HEK293 (cell line): ENCODE data around the gene MNT.
A peak's percentile ranks its signal among the peaks of the same experiment; 100 is the strongest.

Experiments
- CTCF ChIA-PET: fragments of 350-600 bp; formaldehyde crosslinking; extraction: SDS; loops from one replicate; lab custom pipeline; 2021; ENCODE audit warnings: antibody characterized with exemption; lab: Yijun Ruan, JAX
- POLR2A ChIA-PET: fragments of 300-600 bp; formaldehyde crosslinking; extraction: SDS; loops from one replicate; lab custom pipeline; 2020; ENCODE audit warnings: antibody characterized with exemption, inconsistent platforms; lab: Yijun Ruan, JAX
- H3K27ac ChIP-seq: fragments of 200-500 bp; sonication (Bioruptor generic); 2 replicates; pipeline ENCODE4 v1.5.1; 2014; ENCODE audit warnings: low read depth, low read length, control low read depth, inconsistent platforms; ENCODE audit errors: extremely low read depth
- H3K36me3 ChIP-seq, 2 experiments: fragments of 200-500 bp in 1 of 2; sonication (Bioruptor generic) in 1 of 2; 1 replicate in 1 of 2; 2 replicates in 1 of 2; pipeline ENCODE4 v1.5.1; 2014 to 2017; ENCODE audit warnings: inconsistent platforms in 2 of 2, low read length in 2 of 2; ENCODE audit not compliant: control insufficient read depth in 2 of 2, insufficient read depth in 1 of 2
- H3K4me1 ChIP-seq: fragments of 200-500 bp; sonication (Bioruptor generic); 2 replicates; pipeline ENCODE4 v1.5.1; 2014; ENCODE audit warnings: mild to moderate bottlenecking, low read length, inconsistent platforms; ENCODE audit not compliant: control insufficient read depth, insufficient read depth
- H3K4me3 ChIP-seq: 2 replicates; pipeline ENCODE4 v1.5.1; 2011; ENCODE audit warnings: low read depth, mild to moderate bottlenecking, control low read depth, low read length, moderate library complexity
- H3K9me3 ChIP-seq: fragments of 200-500 bp; sonication (Bioruptor generic); 2 replicates; pipeline ENCODE4 v1.5.1; 2014; ENCODE audit warnings: low read depth, low read length, inconsistent platforms; ENCODE audit not compliant: control insufficient read depth, insufficient read depth
- ATF2 ChIP-seq: fragments of 450-650 bp; formaldehyde crosslinking; IDR thresholded peaks from 2 replicates; pipeline ENCODE4 v1.5.1; 2016; ENCODE audit warnings: missing biosample characterization, missing genetic modification characterization, low read depth
- BCL11A ChIP-seq: fragments of 450-650 bp; formaldehyde crosslinking; IDR thresholded peaks from 2 replicates; pipeline ENCODE4 v1.5.1; 2016; ENCODE audit warnings: low read depth, missing biosample characterization, missing genetic modification characterization
- KLF8 ChIP-seq: fragments of 450-650 bp; formaldehyde crosslinking; IDR thresholded peaks from 2 replicates; pipeline ENCODE4 v1.5.1; 2016; ENCODE audit warnings: missing biosample characterization, missing genetic modification characterization
- MZF1 ChIP-seq: fragments of 450-650 bp; formaldehyde crosslinking; IDR thresholded peaks from 2 replicates; pipeline ENCODE4 v1.5.1; 2017; ENCODE audit warnings: missing biosample characterization, missing genetic modification characterization, borderline replicate concordance
- SCRT1 ChIP-seq: fragments of 450-650 bp; formaldehyde crosslinking; IDR thresholded peaks from 2 replicates; pipeline ENCODE4 v1.5.1; 2016; ENCODE audit warnings: missing biosample characterization, missing genetic modification characterization, borderline replicate concordance
- SCRT2 ChIP-seq: fragments of 450-650 bp; formaldehyde crosslinking; IDR thresholded peaks from 2 replicates; pipeline ENCODE4 v1.5.1; 2016; ENCODE audit warnings: missing biosample characterization, missing genetic modification characterization
- ZEB2 ChIP-seq: fragments of 450-650 bp; formaldehyde crosslinking; IDR thresholded peaks from 2 replicates; pipeline ENCODE4 v1.5.1; 2016; ENCODE audit warnings: missing biosample characterization, missing genetic modification characterization
- ZNF341 ChIP-seq: fragments of 450-650 bp; formaldehyde crosslinking; IDR thresholded peaks from 2 replicates; pipeline ENCODE4; 2016; ENCODE audit warnings: low read depth, missing biosample characterization, missing genetic modification characterization
- ZNF366 ChIP-seq: fragments of 450-650 bp; formaldehyde crosslinking; conservative IDR thresholded peaks from 2 replicates; pipeline ENCODE4 v1.5.1; 2016; ENCODE audit warnings: missing biosample characterization, missing genetic modification characterization
- ZNF416 ChIP-seq: fragments of 450-650 bp; formaldehyde crosslinking; IDR thresholded peaks from 2 replicates; pipeline ENCODE4 v1.5.1; 2016; ENCODE audit warnings: missing biosample characterization, missing genetic modification characterization
- ZNF530 ChIP-seq: fragments of 450-650 bp; formaldehyde crosslinking; IDR thresholded peaks from 2 replicates; pipeline ENCODE4 v1.5.1; 2016; ENCODE audit warnings: low read depth, missing biosample characterization, missing genetic modification characterization
- ZNF600 ChIP-seq: fragments of 450-650 bp; formaldehyde crosslinking; IDR thresholded peaks from 2 replicates; pipeline ENCODE4 v1.5.1; 2016; ENCODE audit warnings: missing biosample characterization, missing genetic modification characterization
- ZNF664 ChIP-seq: fragments of 450-650 bp; formaldehyde crosslinking; IDR thresholded peaks from 2 replicates; pipeline ENCODE4 v1.5.1; 2016; ENCODE audit warnings: missing biosample characterization, missing genetic modification characterization
- ZNF76 ChIP-seq: fragments of 450-650 bp; formaldehyde crosslinking; IDR thresholded peaks from 2 replicates; pipeline ENCODE4; 2016; ENCODE audit warnings: low read depth, missing biosample characterization, missing genetic modification characterization, borderline replicate concordance
- ZSCAN30 ChIP-seq: fragments of 450-650 bp; IDR thresholded peaks from 2 replicates; pipeline ENCODE4 v1.5.1; 2018; ENCODE audit warnings: missing biosample characterization, mild to moderate bottlenecking, missing genetic modification characterization, moderate library complexity
- TF ChIP-seq, protein P1 (sequence below): fragments of 450-650 bp; formaldehyde crosslinking; IDR thresholded peaks from 2 replicates; pipeline ENCODE4 v1.5.1; 2017; ENCODE audit warnings: missing biosample characterization, missing genetic modification characterization
- TF ChIP-seq, protein P2 (sequence below): fragments of 450-650 bp; formaldehyde crosslinking; IDR thresholded peaks from 2 replicates; pipeline ENCODE4 v1.5.1; 2016; ENCODE audit warnings: missing biosample characterization, missing genetic modification characterization, borderline replicate concordance
- TF ChIP-seq, protein P3 (sequence below): fragments of 450-650 bp; IDR thresholded peaks from 2 replicates; pipeline ENCODE4 v1.5.1; 2018; ENCODE audit warnings: missing biosample characterization, mild to moderate bottlenecking, missing genetic modification characterization
- TF ChIP-seq, protein P4 (sequence below): fragments of 450-650 bp; formaldehyde crosslinking; IDR thresholded peaks from 2 replicates; pipeline ENCODE4 v1.5.1; 2016; ENCODE audit warnings: missing biosample characterization, missing genetic modification characterization
- TF ChIP-seq, protein P5 (sequence below): fragments of 450-650 bp; formaldehyde crosslinking; IDR thresholded peaks from 2 replicates; pipeline ENCODE4 v1.5.1; 2016; ENCODE audit warnings: missing biosample characterization, missing genetic modification characterization

Gene MNT

DNA sequence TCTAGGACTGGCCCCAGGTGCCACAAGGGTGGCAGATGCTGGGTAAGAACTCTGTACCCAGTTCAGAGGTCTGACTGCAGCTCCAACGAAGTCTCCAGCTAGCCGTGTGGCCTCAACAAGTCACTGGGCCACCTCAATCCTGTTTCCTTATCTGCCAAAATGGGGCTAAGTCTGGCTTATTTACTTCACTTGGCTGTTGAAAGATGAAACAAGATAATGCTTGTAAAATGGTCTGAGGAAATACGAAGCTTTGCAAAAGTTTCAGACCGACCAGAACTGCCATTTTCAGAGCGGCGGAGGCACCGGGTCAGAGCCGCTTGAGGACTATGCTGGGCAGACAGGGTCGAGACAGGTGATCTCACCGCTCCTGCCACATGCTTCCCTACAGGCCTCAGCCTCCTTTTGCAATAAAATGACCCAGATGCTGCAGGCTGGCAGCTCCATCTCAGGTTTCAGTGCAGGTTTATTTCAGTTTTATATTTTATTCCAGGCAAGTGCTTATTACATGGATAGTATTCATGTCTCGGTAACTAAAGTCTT is 17.2 kb downstream of the MNT start:
- TF ChIP-seq SCRT1 = peak; percentile 26; the same call in 1 of the 2 replicates
- TF ChIP-seq SCRT2 = peak; percentile 81
- TF ChIP-seq, protein P1, sequence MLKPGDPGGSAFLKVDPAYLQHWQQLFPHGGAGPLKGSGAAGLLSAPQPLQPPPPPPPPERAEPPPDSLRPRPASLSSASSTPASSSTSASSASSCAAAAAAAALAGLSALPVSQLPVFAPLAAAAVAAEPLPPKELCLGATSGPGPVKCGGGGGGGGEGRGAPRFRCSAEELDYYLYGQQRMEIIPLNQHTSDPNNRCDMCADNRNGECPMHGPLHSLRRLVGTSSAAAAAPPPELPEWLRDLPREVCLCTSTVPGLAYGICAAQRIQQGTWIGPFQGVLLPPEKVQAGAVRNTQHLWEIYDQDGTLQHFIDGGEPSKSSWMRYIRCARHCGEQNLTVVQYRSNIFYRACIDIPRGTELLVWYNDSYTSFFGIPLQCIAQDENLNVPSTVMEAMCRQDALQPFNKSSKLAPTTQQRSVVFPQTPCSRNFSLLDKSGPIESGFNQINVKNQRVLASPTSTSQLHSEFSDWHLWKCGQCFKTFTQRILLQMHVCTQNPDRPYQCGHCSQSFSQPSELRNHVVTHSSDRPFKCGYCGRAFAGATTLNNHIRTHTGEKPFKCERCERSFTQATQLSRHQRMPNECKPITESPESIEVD = 0 out of 2 replicates have a peak, but pooled peaks have one; percentile 55
- TF ChIP-seq, protein P2, sequence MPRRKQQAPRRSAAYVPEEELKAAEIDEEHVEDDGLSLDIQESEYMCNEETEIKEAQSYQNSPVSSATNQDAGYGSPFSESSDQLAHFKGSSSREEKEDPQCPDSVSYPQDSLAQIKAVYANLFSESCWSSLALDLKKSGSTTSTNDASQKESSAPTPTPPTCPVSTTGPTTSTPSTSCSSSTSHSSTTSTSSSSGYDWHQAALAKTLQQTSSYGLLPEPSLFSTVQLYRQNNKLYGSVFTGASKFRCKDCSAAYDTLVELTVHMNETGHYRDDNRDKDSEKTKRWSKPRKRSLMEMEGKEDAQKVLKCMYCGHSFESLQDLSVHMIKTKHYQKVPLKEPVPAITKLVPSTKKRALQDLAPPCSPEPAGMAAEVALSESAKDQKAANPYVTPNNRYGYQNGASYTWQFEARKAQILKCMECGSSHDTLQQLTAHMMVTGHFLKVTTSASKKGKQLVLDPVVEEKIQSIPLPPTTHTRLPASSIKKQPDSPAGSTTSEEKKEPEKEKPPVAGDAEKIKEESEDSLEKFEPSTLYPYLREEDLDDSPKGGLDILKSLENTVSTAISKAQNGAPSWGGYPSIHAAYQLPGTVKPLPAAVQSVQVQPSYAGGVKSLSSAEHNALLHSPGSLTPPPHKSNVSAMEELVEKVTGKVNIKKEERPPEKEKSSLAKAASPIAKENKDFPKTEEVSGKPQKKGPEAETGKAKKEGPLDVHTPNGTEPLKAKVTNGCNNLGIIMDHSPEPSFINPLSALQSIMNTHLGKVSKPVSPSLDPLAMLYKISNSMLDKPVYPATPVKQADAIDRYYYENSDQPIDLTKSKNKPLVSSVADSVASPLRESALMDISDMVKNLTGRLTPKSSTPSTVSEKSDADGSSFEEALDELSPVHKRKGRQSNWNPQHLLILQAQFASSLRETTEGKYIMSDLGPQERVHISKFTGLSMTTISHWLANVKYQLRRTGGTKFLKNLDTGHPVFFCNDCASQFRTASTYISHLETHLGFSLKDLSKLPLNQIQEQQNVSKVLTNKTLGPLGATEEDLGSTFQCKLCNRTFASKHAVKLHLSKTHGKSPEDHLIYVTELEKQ (tag by site-specific recombination) = no peak
- TF ChIP-seq KLF8 (tag by site-specific recombination) = 0 out of 2 replicates have a peak, but pooled peaks have one; percentile 16
- no peak for TF ChIP-seq ZNF416 (tag by site-specific recombination)
- peak; percentile 79 for TF ChIP-seq ZNF76 (tag by site-specific recombination)
- no peak for TF ChIP-seq ZNF530 (tag by site-specific recombination)
- TF ChIP-seq ZNF341 = 0 out of 2 replicates have a peak, but pooled peaks have one; percentile 14
- no peak for TF ChIP-seq ZNF664 (tag by site-specific recombination)
- 0 out of 2 replicates have a peak, but pooled peaks have one; percentile 4 for TF ChIP-seq ATF2
- 0 out of 2 replicates have a peak, but pooled peaks have one; percentile 11 for TF ChIP-seq ZNF366 (tag by site-specific recombination)
- TF ChIP-seq, protein P3, sequence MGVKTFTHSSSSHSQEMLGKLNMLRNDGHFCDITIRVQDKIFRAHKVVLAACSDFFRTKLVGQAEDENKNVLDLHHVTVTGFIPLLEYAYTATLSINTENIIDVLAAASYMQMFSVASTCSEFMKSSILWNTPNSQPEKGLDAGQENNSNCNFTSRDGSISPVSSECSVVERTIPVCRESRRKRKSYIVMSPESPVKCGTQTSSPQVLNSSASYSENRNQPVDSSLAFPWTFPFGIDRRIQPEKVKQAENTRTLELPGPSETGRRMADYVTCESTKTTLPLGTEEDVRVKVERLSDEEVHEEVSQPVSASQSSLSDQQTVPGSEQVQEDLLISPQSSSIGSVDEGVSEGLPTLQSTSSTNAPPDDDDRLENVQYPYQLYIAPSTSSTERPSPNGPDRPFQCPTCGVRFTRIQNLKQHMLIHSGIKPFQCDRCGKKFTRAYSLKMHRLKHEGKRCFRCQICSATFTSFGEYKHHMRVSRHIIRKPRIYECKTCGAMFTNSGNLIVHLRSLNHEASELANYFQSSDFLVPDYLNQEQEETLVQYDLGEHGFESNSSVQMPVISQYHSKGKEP = peak; percentile 97
- TF ChIP-seq, protein P4, sequence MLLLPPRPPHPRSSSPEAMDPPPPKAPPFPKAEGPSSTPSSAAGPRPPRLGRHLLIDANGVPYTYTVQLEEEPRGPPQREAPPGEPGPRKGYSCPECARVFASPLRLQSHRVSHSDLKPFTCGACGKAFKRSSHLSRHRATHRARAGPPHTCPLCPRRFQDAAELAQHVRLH (tag by site-specific recombination) = no peak
- TF ChIP-seq ZEB2 (tag by site-specific recombination) = peak; percentile 43; the same call in 1 of the 2 replicates
- TF ChIP-seq MZF1 (tag by site-specific recombination) = 0 out of 2 replicates have a peak, but pooled peaks have one; percentile 14
- 0 out of 2 replicates have a peak, but pooled peaks have one; percentile 25 for TF ChIP-seq BCL11A (tag by site-specific recombination)
- TF ChIP-seq ZSCAN30 (tag by site-specific recombination) = peak; percentile 46; the same call in 1 of the 2 replicates
- peak; percentile 57 for TF ChIP-seq ZNF600 (tag by site-specific recombination)
- TF ChIP-seq, protein P5, sequence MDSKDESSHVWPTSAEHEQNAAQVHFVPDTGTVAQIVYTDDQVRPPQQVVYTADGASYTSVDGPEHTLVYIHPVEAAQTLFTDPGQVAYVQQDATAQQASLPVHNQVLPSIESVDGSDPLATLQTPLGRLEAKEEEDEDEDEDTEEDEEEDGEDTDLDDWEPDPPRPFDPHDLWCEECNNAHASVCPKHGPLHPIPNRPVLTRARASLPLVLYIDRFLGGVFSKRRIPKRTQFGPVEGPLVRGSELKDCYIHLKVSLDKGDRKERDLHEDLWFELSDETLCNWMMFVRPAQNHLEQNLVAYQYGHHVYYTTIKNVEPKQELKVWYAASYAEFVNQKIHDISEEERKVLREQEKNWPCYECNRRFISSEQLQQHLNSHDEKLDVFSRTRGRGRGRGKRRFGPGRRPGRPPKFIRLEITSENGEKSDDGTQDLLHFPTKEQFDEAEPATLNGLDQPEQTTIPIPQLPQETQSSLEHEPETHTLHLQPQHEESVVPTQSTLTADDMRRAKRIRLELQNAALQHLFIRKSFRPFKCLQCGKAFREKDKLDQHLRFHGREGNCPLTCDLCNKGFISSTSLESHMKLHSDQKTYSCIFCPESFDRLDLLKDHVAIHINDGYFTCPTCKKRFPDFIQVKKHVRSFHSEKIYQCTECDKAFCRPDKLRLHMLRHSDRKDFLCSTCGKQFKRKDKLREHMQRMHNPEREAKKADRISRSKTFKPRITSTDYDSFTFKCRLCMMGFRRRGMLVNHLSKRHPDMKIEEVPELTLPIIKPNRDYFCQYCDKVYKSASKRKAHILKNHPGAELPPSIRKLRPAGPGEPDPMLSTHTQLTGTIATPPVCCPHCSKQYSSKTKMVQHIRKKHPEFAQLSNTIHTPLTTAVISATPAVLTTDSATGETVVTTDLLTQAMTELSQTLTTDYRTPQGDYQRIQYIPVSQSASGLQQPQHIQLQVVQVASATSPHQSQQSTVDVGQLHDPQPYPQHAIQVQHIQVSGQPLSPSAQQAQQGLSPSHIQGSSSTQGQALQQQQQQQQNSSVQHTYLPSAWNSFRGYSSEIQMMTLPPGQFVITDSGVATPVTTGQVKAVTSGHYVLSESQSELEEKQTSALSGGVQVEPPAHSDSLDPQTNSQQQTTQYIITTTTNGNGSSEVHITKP (tag by site-specific recombination) = peak; percentile 10; the same call in 1 of the 2 replicates
- TF ChIP-seq, all 188 proteins: peak for 15
- peaks cover 0 to 36% of the 10 kb centered on the region in 2 experiments; a peak in 2 of 3 replicates for H3K36me3 ChIP-seq
- no peaks in the 10 kb centered on the region for H3K9me3 ChIP-seq
- H3K4me3 ChIP-seq = no peak overlapping the region
- H3K4me1 ChIP-seq = peaks cover 14% of the 10 kb centered on the region
- ChIA-PET CTCF (interaction anchor here (0.6 to 12.5 kb wide), 19 partner anchors 9 to 659 kb away, joined by 3 to 470 read pairs (median 7); partner anchors contain the start of gene MNT), POLR2A (interaction anchor here (1.4 to 3.3 kb wide), 5 partner anchors 9 to 33 kb away, joined by 4 to 42 read pairs (median 9); no protein-coding TSS in a partner anchor)
- H3K27ac ChIP-seq = peak overlapping the region; percentile 7
